ENCODE results near the gene HBG2.
"Not testable (repeated sequence)": the region's sequence is repeated elsewhere in the genome, so short reads cannot be mapped to it uniquely, and the experiment has no call there.

The HBG2 gene

GRCh38 chr11:5281596-5281995 lies 27.0 kb upstream of the HBG2 start:
- no peak for DNase-seq

GRCh38 chr11:5280582-5281102 lies 26.1 kb upstream of the HBG2 start:
- peak; percentile 97 for DNase-seq

DNA sequence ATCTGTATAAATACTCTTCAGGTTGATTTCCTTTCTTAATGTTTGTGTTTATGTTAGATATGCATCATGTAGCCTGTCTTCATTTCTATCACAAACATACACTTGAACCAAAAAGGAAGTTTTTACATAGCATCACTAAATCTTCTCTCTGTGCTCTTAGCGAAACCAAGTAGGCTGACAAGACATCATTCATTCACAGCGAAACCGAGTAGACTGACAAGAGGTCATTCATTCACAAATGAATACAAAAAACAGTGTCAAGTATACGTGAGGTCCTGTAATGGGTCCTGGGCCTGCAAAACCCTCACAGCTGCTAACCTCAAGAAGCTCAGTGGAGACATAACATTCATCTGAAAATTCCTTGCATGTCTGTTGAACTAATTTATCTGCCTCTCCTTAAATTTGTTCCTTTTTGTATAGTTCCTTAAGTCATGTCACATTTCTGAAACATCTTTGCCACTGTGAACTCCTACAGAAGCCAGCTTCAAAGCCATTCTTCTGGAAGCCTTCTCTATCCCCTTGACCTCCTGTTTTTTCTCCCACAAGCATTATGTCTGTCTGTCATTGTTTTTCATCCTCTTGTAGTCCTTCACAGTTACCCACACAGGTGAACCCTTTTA lies 25.0 kb upstream of the HBG2 start:
- no peak for DNase-seq

DNA sequence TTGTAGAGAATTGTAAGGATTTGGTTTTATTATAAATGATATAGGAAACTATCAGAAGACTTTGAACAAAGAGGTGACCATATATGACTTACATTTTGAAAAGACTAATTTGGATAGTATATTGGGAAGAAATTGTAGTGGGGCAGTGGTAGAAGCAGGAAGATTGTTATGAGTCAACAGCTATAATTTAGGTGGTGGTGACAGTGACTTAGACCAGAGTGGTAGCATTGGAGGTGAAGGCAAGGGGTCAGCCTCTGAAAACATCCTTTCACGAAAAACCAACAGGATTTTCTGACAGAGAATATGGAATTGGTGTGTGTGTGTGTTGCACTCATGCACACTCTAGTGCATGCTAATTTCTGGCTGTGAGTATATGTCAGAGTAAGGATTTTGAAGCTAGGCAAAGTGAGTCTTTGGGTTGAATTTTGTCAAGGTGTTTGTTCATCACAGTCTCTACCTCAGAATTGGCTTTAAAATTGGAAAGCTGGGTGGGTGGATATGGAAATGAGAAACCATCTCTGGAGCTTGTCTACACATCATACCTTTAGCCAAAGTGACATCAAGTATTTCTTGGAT lies 23.3 kb upstream of the HBG2 start:
- DNase-seq = no peak

DNA sequence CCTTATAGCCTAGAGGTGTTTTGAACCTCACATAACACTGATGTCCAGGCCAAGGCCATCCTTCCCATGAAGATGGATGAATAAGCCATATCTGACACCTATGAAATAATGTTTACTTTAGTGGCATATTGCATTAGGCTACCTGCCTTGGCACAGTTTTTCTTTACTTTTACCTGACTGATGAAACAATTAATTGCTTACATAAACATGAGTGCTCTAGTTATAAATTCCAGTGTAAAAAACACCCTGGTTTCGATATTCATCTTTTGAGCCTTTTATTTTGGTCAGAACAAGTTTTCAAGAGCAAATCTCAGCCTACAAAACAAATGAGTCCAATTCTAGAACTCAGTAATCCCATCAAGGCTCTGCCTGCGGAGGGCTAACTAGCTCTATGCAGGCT lies 22.1 kb upstream of the HBG2 start:
- no peak for DNase-seq

GRCh38 chr11:5275369-5276110 lies 21.0 kb upstream of the HBG2 start:
- no peak for DNase-seq

GRCh38 chr11:5274395-5274794 lies 19.8 kb upstream of the HBG2 start:
- DNase-seq = no peak

GRCh38 chr11:5272395-5273017 lies 17.9 kb upstream of the HBG2 start:
- DNase-seq = no peak

DNA sequence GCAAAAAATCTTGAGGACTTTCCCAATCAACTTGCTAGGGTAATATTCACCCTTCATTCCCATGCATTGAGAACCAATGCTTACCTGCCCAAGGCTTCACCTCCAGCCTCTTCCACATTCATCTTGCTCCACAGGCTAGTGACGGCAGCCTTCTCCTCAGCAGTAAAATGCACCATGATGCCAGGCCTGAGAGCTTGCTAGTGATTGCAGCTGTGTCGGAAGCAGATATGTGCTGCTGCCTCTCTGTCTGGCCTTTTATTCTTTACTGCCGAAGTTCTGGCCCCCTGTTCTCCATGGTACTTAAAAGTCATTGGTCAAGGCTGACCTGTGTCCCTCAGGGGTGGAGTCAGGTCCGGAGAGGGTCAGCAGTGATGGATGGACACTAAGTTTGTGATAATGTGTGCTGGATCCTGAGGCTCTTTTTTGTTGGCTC lies 15.2 kb upstream of the HBG2 start, which contains the start of gene HBE1:
TSS of gene HBE1 (minus strand) at position 231 of the 433 bp plus-strand sequence. CDS start at position 176, 55 bp downstream.
- no peak for DNase-seq

DNA sequence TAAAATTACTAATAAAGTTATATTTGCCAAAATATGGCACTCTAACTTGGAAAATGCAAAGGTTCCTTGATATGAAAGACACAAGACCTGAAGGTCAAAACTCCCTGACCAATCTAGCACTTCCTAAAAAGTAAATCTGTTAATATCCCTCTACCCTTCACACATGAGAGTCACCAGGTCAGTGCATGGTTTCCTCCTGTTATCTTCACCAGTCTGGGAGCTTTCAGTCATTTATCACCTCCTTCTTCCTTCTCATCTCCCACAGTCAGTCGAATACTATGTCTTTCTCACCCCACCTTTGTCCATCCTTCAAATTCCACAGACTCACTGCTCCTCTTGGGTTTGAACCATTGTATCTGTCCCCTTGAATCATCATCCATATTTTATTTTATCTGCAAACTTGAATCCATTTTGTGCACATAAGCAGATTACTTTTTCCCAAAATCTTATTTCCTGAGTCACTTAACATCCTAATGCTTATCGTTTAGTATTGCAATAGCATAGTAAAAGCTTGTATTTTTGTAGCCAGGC lies 12.5 kb upstream of the HBG2 start:
- no peak for DNase-seq

GRCh38 chr11:5266609-5267008 lies 12.0 kb upstream of the HBG2 start:
- DNase-seq = no peak

DNA sequence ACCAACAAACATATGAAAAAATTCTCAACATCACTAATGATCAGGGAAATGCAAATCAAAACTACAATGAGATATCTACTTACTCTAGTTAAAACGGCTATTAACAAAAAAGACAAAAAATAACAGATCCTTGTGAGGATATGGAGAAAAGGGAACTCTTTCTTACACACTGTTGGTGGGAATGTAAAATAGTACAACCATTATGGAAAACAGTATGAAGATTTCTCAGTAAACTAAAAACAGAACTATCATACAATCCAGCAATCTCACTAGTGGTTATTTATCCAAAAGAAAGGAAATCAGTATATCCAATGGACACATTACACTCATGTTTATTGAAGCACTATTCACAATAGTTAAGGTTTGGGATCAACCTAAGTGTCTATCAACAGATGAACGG lies 11.3 kb upstream of the HBG2 start:
- no peak for DNase-seq

DNA sequence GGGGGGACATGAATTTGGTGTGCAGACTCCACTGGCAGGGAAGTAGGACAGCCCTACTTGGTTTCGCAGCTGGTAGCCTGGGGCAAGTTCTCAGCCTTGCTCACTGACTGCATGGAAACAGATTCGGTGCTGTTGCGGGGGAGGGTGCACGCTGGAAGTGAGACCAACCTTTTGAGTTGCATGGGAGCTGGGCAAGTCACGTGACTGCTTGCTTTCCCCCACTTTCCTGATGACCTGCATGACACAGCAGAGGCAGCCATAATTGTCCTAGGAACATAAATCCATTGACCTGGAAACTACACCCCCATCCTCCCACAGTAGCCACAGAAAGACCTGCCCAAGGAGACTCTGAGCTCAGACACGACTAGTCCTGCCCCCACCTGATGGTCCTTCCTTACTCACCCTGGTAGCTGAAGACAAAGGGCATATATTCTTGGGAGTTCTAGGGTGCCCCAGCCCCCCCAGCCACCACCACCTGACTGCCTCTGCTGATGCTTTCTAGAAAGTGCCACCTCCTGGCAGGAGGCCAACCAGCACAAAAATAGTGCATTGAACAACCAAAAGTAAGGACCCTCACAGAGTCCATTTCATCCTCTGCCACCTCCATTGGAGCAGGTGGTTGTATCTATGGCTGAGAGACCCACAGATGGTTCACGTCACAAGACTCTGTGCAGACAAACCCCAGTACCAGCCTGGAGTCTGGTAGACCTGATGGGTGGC lies 4.1 kb upstream of the HBG2 start:
- no peak for DNase-seq

GRCh38 chr11:5257296-5257695 lies 2.7 kb upstream of the HBG2 start:
- no peak for DNase-seq

GRCh38 chr11:5254023-5254422 lies 558 bp downstream of the HBG2 start:
- DNase-seq = not testable (repeated sequence)

DNA sequence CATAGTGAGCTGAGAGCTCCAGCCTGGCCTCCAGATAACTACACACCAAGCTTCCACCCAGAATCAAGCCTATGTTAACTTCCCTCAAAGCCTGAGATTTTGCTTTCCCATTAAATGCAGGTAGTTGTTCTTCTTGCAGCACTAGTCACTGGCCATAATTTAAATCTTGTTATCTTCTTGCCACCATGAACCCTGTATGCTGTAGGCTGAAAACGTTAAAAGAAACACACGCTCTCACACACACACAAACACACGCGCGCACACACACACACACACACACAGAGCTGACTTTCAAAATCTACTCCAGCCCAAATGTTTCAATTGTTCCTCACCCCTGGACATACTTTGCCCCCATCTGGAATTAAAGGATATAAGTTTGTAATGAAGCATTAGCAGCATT lies 1.1 kb downstream of the HBG2 start:
- not testable (repeated sequence) for DNase-seq

DNA sequence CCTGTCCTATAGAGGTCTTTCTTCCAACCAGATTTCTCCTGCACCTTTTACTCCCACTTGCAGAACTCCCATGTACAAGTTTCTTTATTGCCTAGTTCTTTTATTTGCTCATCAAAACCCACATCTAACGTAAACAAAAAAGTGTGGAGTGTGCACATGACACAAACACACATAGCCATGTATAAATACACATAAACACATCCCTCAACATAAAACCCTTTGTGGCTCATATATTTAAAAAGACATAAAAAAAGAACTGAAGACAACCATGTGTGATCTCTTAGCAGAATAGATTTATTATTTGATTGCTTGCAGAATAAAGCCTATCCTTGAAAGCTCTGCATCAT lies 1.7 kb downstream of the HBG2 start:
- no peak for DNase-seq

- no peak for DNase-seq
Observed at GRCh38 chr11:5252192-5252918, 2.2 kb downstream of the HBG2 start.

GRCh38 chr11:5251746-5252145 lies 2.8 kb downstream of the HBG2 start:
- DNase-seq = no peak

- DNase-seq = no peak
Observed at GRCh38 chr11:5250543-5251204, 3.9 kb downstream of the HBG2 start.

DNA sequence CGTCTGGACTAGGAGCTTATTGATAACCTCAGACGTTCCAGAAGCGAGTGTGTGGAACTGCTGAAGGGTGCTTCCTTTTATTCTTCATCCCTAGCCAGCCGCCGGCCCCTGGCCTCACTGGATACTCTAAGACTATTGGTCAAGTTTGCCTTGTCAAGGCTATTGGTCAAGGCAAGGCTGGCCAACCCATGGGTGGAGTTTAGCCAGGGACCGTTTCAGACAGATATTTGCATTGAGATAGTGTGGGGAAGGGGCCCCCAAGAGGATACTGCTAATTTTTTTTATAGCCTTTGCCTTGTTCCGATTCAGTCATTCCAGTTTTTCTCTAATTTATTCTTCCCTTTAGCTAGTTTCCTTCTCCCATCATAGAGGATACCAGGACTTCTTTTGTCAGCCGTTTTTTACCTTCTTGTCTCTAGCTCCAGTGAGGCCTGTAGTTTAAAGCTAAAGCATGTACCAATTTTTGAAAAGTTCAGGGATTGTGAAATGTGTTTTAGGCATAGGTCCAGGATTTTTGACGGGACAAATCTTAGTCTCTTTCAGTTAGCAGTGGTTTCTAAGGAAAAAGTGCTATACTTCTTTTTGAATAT lies 4.7 kb downstream of the HBG2 start, which contains the start of gene HBG1:
TSS of gene HBG1 (minus strand) at position 51 of the 590 bp plus-strand sequence. CDS start 53 bp downstream, outside the sequence.
- DNase-seq = not testable (repeated sequence)

Measured in fibroblast of skin of back (primary cell).